HG02763 (cell line): ENCODE data around the gene HELZ.
"Not testable (repeated sequence)": the region's sequence is repeated elsewhere in the genome, so short reads cannot be mapped to it uniquely, and the experiment has no call there.

Experiments used
- ATAC-seq: cut with Tn5 transposase; IDR thresholded peaks from one replicate; pipeline ENCODE4 v1.9.1; 2021; ENCODE audit warnings: mild to moderate bottlenecking, moderate library complexity; ENCODE audit not compliant: unreplicated experiment

Gene HELZ

GRCh38 chr17:67124450-67125148 lies 120.4 kb downstream of the HELZ start:
- ATAC-seq = no peak

GRCh38 chr17:67123699-67124098 lies 121.3 kb downstream of the HELZ start:
- ATAC-seq = no peak

- no peak for ATAC-seq
Observed at GRCh38 chr17:67121316-67121891, 123.6 kb downstream of the HELZ start.

GRCh38 chr17:67119102-67119501 lies 125.9 kb downstream of the HELZ start:
- no peak for ATAC-seq

- ATAC-seq = no peak
Observed at GRCh38 chr17:67116045-67116575, 128.9 kb downstream of the HELZ start.

GRCh38 chr17:67115401-67115800 lies 129.6 kb downstream of the HELZ start:
- no peak for ATAC-seq

GRCh38 chr17:67113486-67113885 lies 131.5 kb downstream of the HELZ start:
- ATAC-seq = no peak

GRCh38 chr17:67111808-67112207 lies 133.2 kb downstream of the HELZ start:
- ATAC-seq = no peak

- ATAC-seq = no peak
Observed at GRCh38 chr17:67111327-67111726, 133.7 kb downstream of the HELZ start.

GRCh38 chr17:67110619-67111018 lies 134.4 kb downstream of the HELZ start:
- ATAC-seq = no peak

GRCh38 chr17:67109111-67109510 lies 135.9 kb downstream of the HELZ start:
- ATAC-seq = no peak

- ATAC-seq = no peak
Observed at GRCh38 chr17:67107811-67108775, 136.9 kb downstream of the HELZ start.

- no peak for ATAC-seq
Observed at GRCh38 chr17:67107171-67107570, 137.8 kb downstream of the HELZ start.

- no peak for ATAC-seq
Observed at GRCh38 chr17:67105213-67105612, 139.8 kb downstream of the HELZ start.

GRCh38 chr17:67104641-67105040 lies 140.4 kb downstream of the HELZ start:
- not testable (repeated sequence) for ATAC-seq

GRCh38 chr17:67098006-67098405 lies 147.0 kb downstream of the HELZ start:
- no peak for ATAC-seq

GRCh38 chr17:67096609-67097008 lies 148.4 kb downstream of the HELZ start:
- ATAC-seq = no peak

- no peak for ATAC-seq
Observed at GRCh38 chr17:67095803-67096202, 149.2 kb downstream of the HELZ start.

GRCh38 chr17:67095291-67095690 lies 149.7 kb downstream of the HELZ start:
- ATAC-seq = not testable (repeated sequence)

GRCh38 chr17:67093348-67093747 lies 151.6 kb downstream of the HELZ start:
- ATAC-seq = no peak

GRCh38 chr17:67092710-67093109 lies 152.3 kb downstream of the HELZ start:
- ATAC-seq = not testable (repeated sequence)
